Keratinocyte (primary cell): ENCODE data around the gene CHD9. TPM values are rescaled to one million over a fixed set of nuclear protein-coding genes. Genes with fewer than 3 reads are reported as not detected.

ENCODE experiments used
- DNase-seq: peaks from one replicate; pipeline ENCODE4 v3.0.0-alpha.2; 2011; ENCODE audit warnings: low read depth, missing footprints, low spot score
- FAIRE-seq: peaks from 2 replicates; lab custom pipeline; 2011; peaks lifted over from hg19 to GRCh38; lab: Jason Lieb, UNC
- H2AFZ ChIP-seq: 2 replicates; pipeline ENCODE4 v1.6.0; 2012; ENCODE audit warnings: low read length, control low read depth, inconsistent platforms; ENCODE audit not compliant: control insufficient read depth
- H3K27ac ChIP-seq: 2 replicates; pipeline ENCODE4 v1.5.1; 2011; ENCODE audit warnings: low read length; ENCODE audit not compliant: control insufficient read depth, insufficient read depth
- H3K27me3 ChIP-seq: 3 replicates; pipeline ENCODE4 v1.6.0; 2011; ENCODE audit warnings: low read length; ENCODE audit not compliant: control insufficient read depth, insufficient read depth; ENCODE audit errors: extremely low read depth
- H3K36me3 ChIP-seq, 2 experiments: 2 replicates in 1 of 2; 3 replicates in 1 of 2; pipeline ENCODE4 v1.5.1; 2011; ENCODE audit warnings: low read length in 2 of 2, mild to moderate bottlenecking in 1 of 2; ENCODE audit not compliant: control insufficient read depth in 2 of 2, insufficient read depth in 2 of 2; ENCODE audit errors: extremely low read depth in 1 of 2
- H3K4me1 ChIP-seq: 3 replicates; pipeline ENCODE4 v1.5.1; 2011; ENCODE audit warnings: low read length; ENCODE audit not compliant: control insufficient read depth, insufficient read depth; ENCODE audit errors: extremely low read depth
- H3K4me2 ChIP-seq: 3 replicates; pipeline ENCODE4 v1.6.0; 2011; ENCODE audit warnings: low read depth, low read length; ENCODE audit not compliant: control insufficient read depth, insufficient read depth; ENCODE audit errors: extremely low read depth
- H3K4me3 ChIP-seq, 3 experiments: fragments of 200-600 bp in 1 of 3; sonication (generic) in 1 of 3; 2 replicates in 2 of 3; 3 replicates in 1 of 3; pipeline ENCODE4 v1.5.1; 2011 to 2016; ENCODE audit warnings: low read length in 3 of 3, mild to moderate bottlenecking in 3 of 3, control low read depth in 2 of 3, inconsistent platforms in 1 of 3, low read depth in 1 of 3, mixed read lengths in 1 of 3, mixed run types in 1 of 3, moderate library complexity in 1 of 3; ENCODE audit not compliant: control insufficient read depth in 2 of 3, insufficient read depth in 2 of 3; ENCODE audit errors: extremely low read depth in 1 of 3
- H3K79me2 ChIP-seq: 2 replicates; pipeline ENCODE4 v1.6.0; 2012; ENCODE audit warnings: low read length; ENCODE audit not compliant: control insufficient read depth, insufficient read depth
- H3K9ac ChIP-seq: 3 replicates; pipeline ENCODE4 v1.6.0; 2011; ENCODE audit warnings: low read length; ENCODE audit not compliant: control insufficient read depth, insufficient read depth; ENCODE audit errors: extremely low read depth
- H3K9me1 ChIP-seq: 3 replicates; pipeline ENCODE4 v1.6.0; 2011; ENCODE audit warnings: low read length; ENCODE audit not compliant: control insufficient read depth, insufficient read depth; ENCODE audit errors: extremely low read depth
- H3K9me3 ChIP-seq: 2 replicates; pipeline ENCODE4 v1.5.1; 2012; ENCODE audit warnings: low read depth, low read length; ENCODE audit not compliant: control insufficient read depth
- H4K20me1 ChIP-seq: 3 replicates; pipeline ENCODE4 v1.6.0; 2011; ENCODE audit warnings: low read length; ENCODE audit not compliant: control insufficient read depth, insufficient read depth; ENCODE audit errors: extremely low read depth
- CTCF ChIP-seq, 3 experiments: IDR thresholded peaks in 1 of 3; conservative IDR thresholded peaks in 1 of 3; optimal IDR thresholded peaks in 1 of 3; 2 replicates in 2 of 3; 3 replicates in 1 of 3; pipeline versions ENCODE3 to v1.5.1; 2011; ENCODE audit warnings: low read length in 3 of 3, mild to moderate bottlenecking in 3 of 3, moderate library complexity in 2 of 3, control low read depth in 1 of 3, inconsistent platforms in 1 of 3; ENCODE audit not compliant: insufficient read depth in 2 of 3; ENCODE audit errors: extremely low read depth in 1 of 3
- EZH2 ChIP-seq: IDR thresholded peaks from one replicate; pipeline ENCODE4 v1.6.1; 2012; ENCODE audit warnings: inconsistent platforms, mild to moderate bottlenecking, low read length, moderate library complexity
- dilution Hi-C: fragments of 300-500 bp; cut with MboI; formaldehyde crosslinking; loops from one replicate; pipeline ENCODE4 v1.7.0; 2020; ENCODE audit warnings: low sequenced_read_pairs; ENCODE audit not compliant: extremely low pct_ligation_motif_present
- polyA plus RNA-seq, 5 experiments: library from polyadenylated mRNA; depleted of rRNA in 3 of 5; stranded (reverse) in 3 of 5; stranded (forward) in 1 of 5; unstranded in 1 of 5; fragments of >200 nt; gene quantifications; 1 replicate in 1 of 5; 2 replicates in 3 of 5; 3 replicates in 1 of 5; pipeline versions ENCODE4 v1.2.1 to v1.2.3, GENCODE V29; 2011 to 2012; ENCODE audit warnings: missing spikeins in 2 of 5, low read depth in 1 of 5, low replicate concordance in 1 of 5

CHD9 gene
- polyA plus RNA-seq, 1 donor (not counting 4 experiments of a cell fraction or from before 2014, with no cell fraction given), result 32.8 TPM

GRCh38 chr16:53031323-53031942 lies 23.4 kb upstream of the CHD9 start:
- TF ChIP-seq CTCF (optimal IDR thresholded peaks at IDR 0.05 in 1 of 3, IDR thresholded peaks at IDR 0.05 in 1 of 3, conservative IDR thresholded peaks at IDR 0.05 in 1 of 3; ENCODE audit: extremely low read depth in 1 of 3, insufficient read depth in 2 of 3, low read length in 3 of 3) (no peak), EZH2 (no peak)
- Histone ChIP-seq H3K9ac (no peak overlapping the region), H3K27ac (no peak overlapping the region), H3K9me1 (no peaks in the 10 kb centered on the region), H3K36me3 (no peaks in the 10 kb centered on the region), H3K4me1 (peaks cover 16% of the 10 kb centered on the region), H3K4me2 (no peak overlapping the region), H4K20me1 (no peaks in the 10 kb centered on the region), H3K79me2 (no peaks in the 10 kb centered on the region), H3K27me3 (no peaks in the 10 kb centered on the region), H3K9me3 (peaks cover 3% of the 10 kb centered on the region), H3K4me3 (no peak overlapping the region), H2AFZ (peak overlapping the region; percentile 3)
- FAIRE-seq, result peak; percentile 26
- no peak for DNase-seq
- dilution Hi-C loops, result no loop called here

- peak; percentile 17 for FAIRE-seq
- no peak overlapping the region for H3K4me3 ChIP-seq
- H3K27ac ChIP-seq, result no peak overlapping the region
- no peaks in the 10 kb centered on the region for H3K27me3 ChIP-seq
- H3K36me3 ChIP-seq, result no peaks in the 10 kb centered on the region
- no peak for TF ChIP-seq CTCF (optimal IDR thresholded peaks at IDR 0.05 in 1 of 3, IDR thresholded peaks at IDR 0.05 in 1 of 3, conservative IDR thresholded peaks at IDR 0.05 in 1 of 3; ENCODE audit: extremely low read depth in 1 of 3, insufficient read depth in 2 of 3, low read length in 3 of 3)
- no peak for TF ChIP-seq EZH2
- H3K9me1 ChIP-seq, result no peaks in the 10 kb centered on the region
- H3K79me2 ChIP-seq, result no peaks in the 10 kb centered on the region
- no peak overlapping the region for H2AFZ ChIP-seq
- dilution Hi-C loops, result no loop called here
- H3K9ac ChIP-seq, result no peak overlapping the region
- H3K9me3 ChIP-seq, result peaks cover 3% of the 10 kb centered on the region
- no peaks in the 10 kb centered on the region for H4K20me1 ChIP-seq
- no peak for DNase-seq
- H3K4me2 ChIP-seq, result no peak overlapping the region
- peaks cover 19% of the 10 kb centered on the region for H3K4me1 ChIP-seq
Measured at GRCh38 chr16:53034306-53034705, 20.5 kb upstream of the CHD9 start.
